GM12878 (cell line): ENCODE results near the gene CACNA2D4. TPM values are rescaled to one million over a fixed set of nuclear protein-coding genes. Genes with fewer than 3 reads are reported as not detected.

ENCODE experiments used
- ATAC-seq: fragments of 200-7000 bp; cut with Tn5 transposase; 3 replicates; pipeline ENCODE4 v1.9.1; 2020; ENCODE audit warnings: mild to moderate bottlenecking, moderate library complexity
- BruUV-seq: library from RNA; stranded (reverse); fragments of 400-500 nt; replicated peaks from 2 replicates; lab custom pipeline; 2021; lab: Mats Ljungman, UMichigan
- CTCF ChIA-PET: fragments of 300-600 bp; sonication (Branson Sonifier 250); formaldehyde crosslinking; extraction: SDS; loops from one replicate; lab custom pipeline; 2021; ENCODE audit warnings: inconsistent platforms; lab: Yijun Ruan, JAX
- POLR2A ChIA-PET: fragments of 350-600 bp; formaldehyde crosslinking; extraction: SDS; loops from one replicate; lab custom pipeline; 2021; ENCODE audit warnings: inconsistent platforms; lab: Charles Lee
- RAD21 ChIA-PET: fragments of 300-600 bp; sonication (Branson Sonifier 250); formaldehyde crosslinking; loops from one replicate; lab custom pipeline; 2023; ENCODE audit warnings: antibody characterized with exemption; ENCODE audit not compliant: unreplicated experiment; lab: Charles Lee
- SMC1A ChIA-PET: fragments of 300-600 bp; sonication (Branson Sonifier 250); formaldehyde crosslinking; loops from one replicate; lab custom pipeline; 2023; ENCODE audit not compliant: unreplicated experiment, uncharacterized antibody; lab: Charles Lee
- DNase-seq: peaks from one replicate; pipeline ENCODE4 v3.0.0-alpha.2; 2011; ENCODE audit warnings: low read depth, low spot score
- FAIRE-seq: peaks from 3 replicates; lab custom pipeline; 2011; peaks lifted over from hg19 to GRCh38; lab: Jason Lieb, UNC
- H2AFZ ChIP-seq: 2 replicates; pipeline ENCODE4 v1.6.0; 2011; ENCODE audit warnings: low read depth, low read length, control low read depth; ENCODE audit not compliant: control insufficient read depth
- H3K27ac ChIP-seq: 2 replicates; pipeline ENCODE4 v1.5.1; 2011; ENCODE audit warnings: control low read depth; ENCODE audit not compliant: control insufficient read depth, insufficient read depth
- H3K27me3 ChIP-seq, 2 experiments: replicated peaks in 1 of 2; 2 replicates each; pipeline versions ENCODE4 v1.6.0 to v1.6.1; 2011; ENCODE audit warnings: low read length in 1 of 2; ENCODE audit not compliant: control insufficient read depth in 2 of 2, insufficient read depth in 2 of 2
- H3K36me3 ChIP-seq, 2 experiments: 2 replicates each; pipeline ENCODE4 v1.5.1; 2011; ENCODE audit warnings: low read length in 1 of 2; ENCODE audit not compliant: control insufficient read depth in 2 of 2, insufficient read depth in 2 of 2
- H3K4me1 ChIP-seq: 2 replicates; pipeline ENCODE4 v1.6.1; 2011; ENCODE audit warnings: mild to moderate bottlenecking, low read length, moderate library complexity, mixed read lengths; ENCODE audit not compliant: control insufficient read depth, insufficient read depth
- H3K4me2 ChIP-seq: 2 replicates; pipeline ENCODE4 v1.6.0; 2011; ENCODE audit warnings: control low read depth; ENCODE audit not compliant: control insufficient read depth, insufficient read depth
- H3K4me3 ChIP-seq: fragments of 200-600 bp; sonication (generic); 2 replicates; pipeline ENCODE4 v1.5.1; 2016
- H3K79me2 ChIP-seq: 2 replicates; pipeline ENCODE4 v1.6.0; 2011; ENCODE audit warnings: low read length; ENCODE audit not compliant: control insufficient read depth, insufficient read depth
- H3K9ac ChIP-seq: 2 replicates; pipeline ENCODE4 v1.8.0; 2011; ENCODE audit warnings: low read length, control low read depth, mixed read lengths; ENCODE audit not compliant: control insufficient read depth, insufficient read depth
- H3K9me3 ChIP-seq: replicated peaks from 3 replicates; pipeline ENCODE4 v1.5.1; 2011; ENCODE audit warnings: mild to moderate bottlenecking, low read length; ENCODE audit not compliant: control insufficient read depth, insufficient read depth
- H4K20me1 ChIP-seq: 2 replicates; pipeline ENCODE4 v1.6.0; 2011; ENCODE audit not compliant: control insufficient read depth, insufficient read depth
- ATF7 ChIP-seq: fragments of 450-650 bp; IDR thresholded peaks from 2 replicates; pipeline ENCODE4 v1.6.1; 2016; ENCODE audit warnings: low read depth, mild to moderate bottlenecking
- BACH1 ChIP-seq: fragments of 450-650 bp; IDR thresholded peaks from 2 replicates; pipeline ENCODE4 v1.6.1; 2017; ENCODE audit warnings: mild to moderate bottlenecking, borderline replicate concordance
- CBFB ChIP-seq: IDR thresholded peaks from 2 replicates; pipeline ENCODE4 v1.6.1; 2016; ENCODE audit warnings: antibody characterized with exemption, low read depth
- CHD4 ChIP-seq: fragments of 200-600 bp; sonication (generic); IDR thresholded peaks from 2 replicates; pipeline ENCODE4 v1.6.1; 2016; ENCODE audit warnings: mild to moderate bottlenecking
- E2F4 ChIP-seq: IDR thresholded peaks from 2 replicates; pipeline ENCODE4 v1.6.1; 2012; ENCODE audit warnings: low read depth, low read length, improper control_type of control experiment
- IKZF2 ChIP-seq, 2 experiments: fragments of 450-650 bp; IDR thresholded peaks; 2 replicates each; pipeline ENCODE4 v1.6.1; 2017; ENCODE audit warnings: mild to moderate bottlenecking in 2 of 2, moderate library complexity in 2 of 2
- KAT2A ChIP-seq: conservative IDR thresholded peaks from 2 replicates; pipeline ENCODE4 v1.6.1; 2011; ENCODE audit warnings: low read depth, low read length; ENCODE audit not compliant: control insufficient read depth
- MEF2B ChIP-seq: fragments of 450-650 bp; IDR thresholded peaks from 2 replicates; pipeline ENCODE4 v1.6.1; 2018; ENCODE audit warnings: mild to moderate bottlenecking, moderate library complexity; ENCODE audit not compliant: partially characterized antibody, poor library complexity, severe bottlenecking
- NFYA ChIP-seq: IDR thresholded peaks from 2 replicates; pipeline ENCODE4 v1.6.1; 2011; ENCODE audit warnings: low read depth, mild to moderate bottlenecking, low read length, improper control_type of control experiment, borderline replicate concordance
- NR2C1 ChIP-seq: fragments of 450-650 bp; IDR thresholded peaks from 2 replicates; pipeline ENCODE4 v1.6.1; 2017; ENCODE audit warnings: antibody characterized with exemption, mild to moderate bottlenecking, moderate library complexity
- SMAD1 ChIP-seq: fragments of 450-650 bp; IDR thresholded peaks from 2 replicates; pipeline ENCODE4 v1.6.1; 2018; ENCODE audit warnings: mild to moderate bottlenecking, low read depth; ENCODE audit not compliant: partially characterized antibody
- STAT3 ChIP-seq: IDR thresholded peaks from 2 replicates; pipeline ENCODE4 v1.6.1; 2011; ENCODE audit warnings: low read depth, low read length, improper control_type of control experiment
- TBL1XR1 ChIP-seq: IDR thresholded peaks from 2 replicates; pipeline ENCODE4 v1.6.1; 2012; ENCODE audit warnings: low read depth, low read length, improper control_type of control experiment
- WRNIP1 ChIP-seq: IDR thresholded peaks from 2 replicates; pipeline ENCODE4 v1.6.1; 2011; ENCODE audit warnings: low read depth, low read length, improper control_type of control experiment, borderline replicate concordance
- YBX1 ChIP-seq: fragments of 450-650 bp; IDR thresholded peaks from 2 replicates; pipeline ENCODE4 v1.6.1; 2016; ENCODE audit warnings: antibody characterized with exemption
- ZNF384 ChIP-seq: IDR thresholded peaks from 2 replicates; pipeline ENCODE4 v1.6.1; 2012; ENCODE audit warnings: low read depth, mild to moderate bottlenecking, low read length, improper control_type of control experiment, borderline replicate concordance
- ZNF592 ChIP-seq: fragments of 450-650 bp; IDR thresholded peaks from 2 replicates; pipeline ENCODE4 v1.6.1; 2017; ENCODE audit warnings: mild to moderate bottlenecking, moderate library complexity
- WGBS: methylation state at CpG from one replicate; pipeline ENCODE4 v1.1.6; 2016; ENCODE audit warnings: low lambda C conversion rate; ENCODE audit not compliant: insufficient replicate concordance, insufficient coverage; ENCODE audit errors: missing lambda C conversion rate; 5-methylcytosine and 5-hydroxymethylcytosine counted together
- in situ Hi-C: fragments of 300-500 bp; cut with MboI; formaldehyde crosslinking; loops from 9 replicates; pipeline ENCODE4 v1.14.3; 2018; ENCODE audit warnings: mixed read lengths
- intact Hi-C: fragments of 100-400 bp; cut with micrococcal nuclease; formaldehyde crosslinking; loops from one replicate; pipeline ENCODE4 v1.14.2; 2022; ENCODE audit not compliant: unreplicated experiment
- polyA plus RNA-seq, 11 experiments: library from polyadenylated mRNA; depleted of rRNA in 4 of 11; unstranded in 6 of 11; stranded (reverse) in 5 of 11; fragments of >200 nt; fragmentation: Nextera tagmentation in 4 of 11; fragmentation: Illumina TruSeq in 1 of 11; extraction: Ambion mirVana in 4 of 11; extraction: Trizol in 1 of 11; gene quantifications; 1 replicate in 1 of 11; 2 replicates in 10 of 11; pipeline versions ENCODE4 v1.2.1 to v1.2.3, GENCODE V29; 2011 to 2016; ENCODE audit warnings: inconsistent platforms in 2 of 11, missing spikeins in 2 of 11, low read depth in 1 of 11
- total RNA-seq, 4 experiments: library from RNA; depleted of rRNA in 3 of 4; stranded (reverse); fragments of >200 nt in 3 of 4; fragmentation: Illumina TruSeq in 1 of 4; extraction: Trizol in 1 of 4; gene quantifications; 2 replicates each; pipeline versions ENCODE4 v1.2.1 to v1.2.3, GENCODE V29; 2013 to 2021

CACNA2D4 gene
- total and polyA plus RNA-seq, 10 of the 15 experiments (the other 5 are each of a cell fraction or from before 2014, with no cell fraction given), result 0.03 to 1.0 (median 0.65) TPM

GRCh38 chr12:1936406-1937320 lies 18.2 kb upstream of the CACNA2D4 start (continued):
- TF ChIP-seq ZNF384 (no peak), STAT3 (no peak), CBFB (no peak), KAT2A (no peak)

GRCh38 chr12:1935700-1936378 lies 17.4 kb upstream of the CACNA2D4 start:
- CTCF ChIA-PET, result interaction anchor here (0.9 to 1.4 kb wide), 3 partner anchors 116 to 145 kb away, joined by 3 read pairs; no protein-coding TSS in a partner anchor
- ATAC-seq (no peak), DNase-seq (no peak), FAIRE-seq (no peak)
- H3K27ac ChIP-seq, result no peak overlapping the region
- no peaks in the 10 kb centered on the region; a peak in 1 of 4 replicates for H3K27me3 ChIP-seq
- in situ Hi-C loops, result loop anchor here (5.0 kb wide), 2 partner anchors 144 to 289 kb away; no protein-coding TSS in a partner anchor
- 94% methylated on average over 21 of the region's 21 CpGs for WGBS
- no peak overlapping the region for H3K9ac ChIP-seq
- no peaks in the 10 kb centered on the region for H4K20me1 ChIP-seq
- no peak overlapping the region for H3K4me3 ChIP-seq
- SMC1A ChIA-PET, result interaction anchor here (1.0 kb wide), 1 partner anchor 134 kb away, joined by 3 read pairs; no protein-coding TSS in a partner anchor
- TF ChIP-seq BACH1 (no peak), NFYA (no peak), WRNIP1 (no peak), E2F4 (no peak), TBL1XR1 (no peak), MEF2B (no peak), NR2C1 (no peak), IKZF2 (IDR thresholded peaks at IDR 0.05) (no peak), ZNF592 (no peak), ATF7 (no peak), YBX1 (no peak), SMAD1 (no peak), ZNF384 (no peak), KAT2A (no peak), CHD4 (no peak)
- H3K4me2 ChIP-seq, result no peak overlapping the region
- RAD21 ChIA-PET, result no interaction called here
- no TSS peak for BruUV-seq
- H3K9me3 ChIP-seq, result no peaks in the 10 kb centered on the region
- H2AFZ ChIP-seq, result no peak overlapping the region
- POLR2A ChIA-PET, result no interaction called here
- peaks cover 18% of the 10 kb centered on the region for H3K4me1 ChIP-seq
- intact Hi-C loops, result no loop called here
- no peaks in the 10 kb centered on the region for H3K79me2 ChIP-seq
- H3K36me3 ChIP-seq, result no peaks in the 10 kb centered on the region; a peak in 2 of 4 replicates
